Liver (tissue), 9 donors: ENCODE results near the gene NT5C3A. TPM values are rescaled to one million over a fixed set of nuclear protein-coding genes. Genes with fewer than 3 reads are reported as not detected.

Experiments used
- DNase-seq: peaks from one replicate; pipeline ENCODE4 v3.0.0-alpha.2; 2017; ENCODE audit warnings: low spot score
- H3K27ac ChIP-seq, 2 donors: one replicate each; pipeline ENCODE4 v1.7.0; 2013; ENCODE audit warnings: inconsistent platforms in 2 of 2, low read length in 2 of 2, control low read depth in 1 of 2, low read depth in 1 of 2, mild to moderate bottlenecking in 1 of 2
- H3K27me3 ChIP-seq, 4 donors: one replicate each; pipeline versions ENCODE4 v1.6.1 to v1.7.0; 2013; ENCODE audit warnings: low read length in 3 of 4, inconsistent platforms in 1 of 4, mild to moderate bottlenecking in 1 of 4, moderate library complexity in 1 of 4; ENCODE audit not compliant: control insufficient read depth in 4 of 4, insufficient read depth in 4 of 4
- H3K36me3 ChIP-seq, 4 donors: one replicate each; pipeline versions ENCODE4 v1.6.1 to v1.7.0; 2013; ENCODE audit warnings: low read length in 3 of 4, mild to moderate bottlenecking in 3 of 4, low read depth in 1 of 4, moderate library complexity in 1 of 4; ENCODE audit not compliant: control insufficient read depth in 4 of 4, insufficient read depth in 3 of 4
- H3K4me1 ChIP-seq, 4 donors: one replicate each; pipeline versions ENCODE4 v1.6.1 to v1.7.0; 2013; ENCODE audit warnings: low read length in 3 of 4, mild to moderate bottlenecking in 3 of 4, moderate library complexity in 1 of 4; ENCODE audit not compliant: control insufficient read depth in 4 of 4, insufficient read depth in 4 of 4
- H3K4me3 ChIP-seq, 3 donors: one replicate each; pipeline versions ENCODE4 v1.6.1 to v1.7.0; 2013; ENCODE audit warnings: low read length in 3 of 3, control low read depth in 1 of 3, low read depth in 1 of 3, mild to moderate bottlenecking in 1 of 3
- H3K9ac ChIP-seq, 2 donors: one replicate each; pipeline ENCODE4 v1.7.0; 2013; ENCODE audit warnings: low read length in 2 of 2, mild to moderate bottlenecking in 2 of 2, moderate library complexity in 2 of 2, control low read depth in 1 of 2, low read depth in 1 of 2
- H3K9me3 ChIP-seq, 4 donors: one replicate each; pipeline versions ENCODE4 v1.6.1 to v1.7.0; 2013; ENCODE audit warnings: low read length in 3 of 4; ENCODE audit not compliant: control insufficient read depth in 4 of 4
- EGR1 ChIP-seq, 2 donors: IDR thresholded peaks; 2 replicates each; pipeline ENCODE4 v1.6.1; 2016 to 2018; ENCODE audit warnings: antibody characterized with exemption in 2 of 2, low read depth in 2 of 2
- FOXA1 ChIP-seq: IDR thresholded peaks from 2 replicates; pipeline ENCODE4 v1.6.1; 2016; ENCODE audit warnings: antibody characterized with exemption
- FOXA2 ChIP-seq: IDR thresholded peaks from 2 replicates; pipeline ENCODE4 v1.6.1; 2016; ENCODE audit warnings: antibody characterized with exemption
- HNF4G ChIP-seq: IDR thresholded peaks from 2 replicates; pipeline ENCODE4 v1.6.1; 2016; ENCODE audit warnings: antibody characterized with exemption
- JUND ChIP-seq, 2 donors: IDR thresholded peaks; 2 replicates each; pipeline ENCODE4 v1.6.1; 2016; ENCODE audit warnings: antibody characterized with exemption in 2 of 2
- RAD21 ChIP-seq, 2 donors: IDR thresholded peaks; 2 replicates each; pipeline ENCODE4 v1.6.1; 2016; ENCODE audit warnings: antibody characterized with exemption in 2 of 2, mild to moderate bottlenecking in 2 of 2
- SP1 ChIP-seq: IDR thresholded peaks from 2 replicates; pipeline ENCODE4 v1.6.1; 2018; ENCODE audit warnings: antibody characterized with exemption, mild to moderate bottlenecking
- TAF1 ChIP-seq: conservative IDR thresholded peaks from 2 replicates; pipeline ENCODE4 v1.6.1; 2016; ENCODE audit warnings: antibody characterized with exemption, mild to moderate bottlenecking
- YY1 ChIP-seq: IDR thresholded peaks from 2 replicates; pipeline ENCODE4 v1.6.1; 2016; ENCODE audit warnings: antibody characterized with exemption, mild to moderate bottlenecking
- WGBS: extraction: QIAGEN DNeasy Blood & Tissue Kit; methylation state at CpG from one replicate; pipeline ENCODE4 v1.1.7; 2013; 5-methylcytosine and 5-hydroxymethylcytosine counted together
- polyA plus RNA-seq, 2 donors: library from polyadenylated mRNA; stranded (reverse) in 1 of 2; unstranded in 1 of 2; fragments of 200-250 nt in 1 of 2; fragments of >200 nt in 1 of 2; fragmentation: Nextera tagmentation in 1 of 2; extraction: Ambion mirVana in 1 of 2; gene quantifications; one replicate each; pipeline versions ENCODE4 v1.2.1 to v1.2.3, GENCODE V29; 2013 to 2015
- total RNA-seq, 2 donors: library from RNA; depleted of rRNA; stranded (reverse); fragments of >200 nt; gene quantifications; one replicate each; pipeline ENCODE4 v1.2.3, GENCODE V29; 2014
- TF ChIP-seq, protein P1 (sequence below): IDR thresholded peaks from 2 replicates; pipeline ENCODE4 v1.6.1; 2016; ENCODE audit warnings: antibody characterized with exemption, mild to moderate bottlenecking
- TF ChIP-seq, protein P2 (sequence below): IDR thresholded peaks from 2 replicates; pipeline ENCODE4 v1.6.1; 2016; ENCODE audit warnings: antibody characterized with exemption
- TF ChIP-seq, protein P3 (sequence below): IDR thresholded peaks from 2 replicates; pipeline ENCODE4 v1.6.1; 2016; ENCODE audit warnings: antibody characterized with exemption
- TF ChIP-seq, protein P4 (sequence below): IDR thresholded peaks from 2 replicates; pipeline ENCODE4 v1.6.1; 2016; ENCODE audit warnings: antibody characterized with exemption
- TF ChIP-seq, protein P5 (sequence below): fragments of 150-350 bp; IDR thresholded peaks from 2 replicates; pipeline ENCODE4 v1.5.1; 2017; ENCODE audit warnings: improper control_type of control experiment, low read depth, low read length; ENCODE audit not compliant: missing input control
- donor health status: healthy.
- donor health status: healthy.
- donor health status: healthy.
- donor health status: healthy.
- donor health status: healthy.

Gene NT5C3A
- total and polyA plus RNA-seq, 4 donors, result 4.3 to 41.6 (median 9.7) TPM

DNA sequence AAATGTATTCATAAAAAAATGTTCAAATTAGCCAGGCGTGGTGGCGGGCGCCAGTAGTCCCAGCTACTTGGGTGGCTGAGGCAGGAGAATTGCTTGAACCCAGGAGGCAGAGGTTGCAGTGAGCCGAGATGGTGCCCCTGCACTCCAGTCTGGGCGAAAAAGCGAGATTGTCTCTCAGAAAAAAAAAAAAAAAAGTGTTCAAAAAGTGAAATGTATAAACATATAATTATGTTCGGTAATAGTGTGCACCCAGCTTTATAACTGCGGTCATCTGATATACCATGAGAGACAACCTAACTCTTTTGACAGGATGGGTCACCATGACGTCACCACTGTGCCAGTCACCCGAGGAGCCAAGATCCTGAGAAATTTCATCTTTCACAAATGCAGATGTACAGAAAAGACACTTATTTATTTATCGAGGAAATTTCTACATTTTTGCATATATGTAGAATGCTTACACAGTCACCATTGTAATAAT lies 47.2 kb upstream of the NT5C3A start:
- no peaks in the 10 kb centered on the region for H3K36me3 ChIP-seq
- H3K27me3 ChIP-seq, result no peaks in the 10 kb centered on the region
- WGBS, result 34% methylated on average over 11 of the region's 11 CpGs
- H3K9me3 ChIP-seq, result no peaks in the 10 kb centered on the region
- no peak overlapping the region for H3K9ac ChIP-seq
- H3K4me3 ChIP-seq, result peak overlapping the region in 2 of 3 donors; percentile 62 to 99
- no peak overlapping the region for H3K27ac ChIP-seq
- no peak for DNase-seq
- peaks cover 6 to 24% (median 18%) of the 10 kb centered on the region in 4 donors for H3K4me1 ChIP-seq
- TF ChIP-seq JUND (IDR thresholded peaks at IDR 0.05), result no peak
- TF ChIP-seq SP1, result no peak
- TF ChIP-seq, protein P1, sequence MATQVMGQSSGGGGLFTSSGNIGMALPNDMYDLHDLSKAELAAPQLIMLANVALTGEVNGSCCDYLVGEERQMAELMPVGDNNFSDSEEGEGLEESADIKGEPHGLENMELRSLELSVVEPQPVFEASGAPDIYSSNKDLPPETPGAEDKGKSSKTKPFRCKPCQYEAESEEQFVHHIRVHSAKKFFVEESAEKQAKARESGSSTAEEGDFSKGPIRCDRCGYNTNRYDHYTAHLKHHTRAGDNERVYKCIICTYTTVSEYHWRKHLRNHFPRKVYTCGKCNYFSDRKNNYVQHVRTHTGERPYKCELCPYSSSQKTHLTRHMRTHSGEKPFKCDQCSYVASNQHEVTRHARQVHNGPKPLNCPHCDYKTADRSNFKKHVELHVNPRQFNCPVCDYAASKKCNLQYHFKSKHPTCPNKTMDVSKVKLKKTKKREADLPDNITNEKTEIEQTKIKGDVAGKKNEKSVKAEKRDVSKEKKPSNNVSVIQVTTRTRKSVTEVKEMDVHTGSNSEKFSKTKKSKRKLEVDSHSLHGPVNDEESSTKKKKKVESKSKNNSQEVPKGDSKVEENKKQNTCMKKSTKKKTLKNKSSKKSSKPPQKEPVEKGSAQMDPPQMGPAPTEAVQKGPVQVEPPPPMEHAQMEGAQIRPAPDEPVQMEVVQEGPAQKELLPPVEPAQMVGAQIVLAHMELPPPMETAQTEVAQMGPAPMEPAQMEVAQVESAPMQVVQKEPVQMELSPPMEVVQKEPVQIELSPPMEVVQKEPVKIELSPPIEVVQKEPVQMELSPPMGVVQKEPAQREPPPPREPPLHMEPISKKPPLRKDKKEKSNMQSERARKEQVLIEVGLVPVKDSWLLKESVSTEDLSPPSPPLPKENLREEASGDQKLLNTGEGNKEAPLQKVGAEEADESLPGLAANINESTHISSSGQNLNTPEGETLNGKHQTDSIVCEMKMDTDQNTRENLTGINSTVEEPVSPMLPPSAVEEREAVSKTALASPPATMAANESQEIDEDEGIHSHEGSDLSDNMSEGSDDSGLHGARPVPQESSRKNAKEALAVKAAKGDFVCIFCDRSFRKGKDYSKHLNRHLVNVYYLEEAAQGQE, result no peak
- no peak for TF ChIP-seq FOXA1
- TF ChIP-seq HNF4G, result no peak
- no peak for TF ChIP-seq TAF1
- TF ChIP-seq RAD21 (IDR thresholded peaks at IDR 0.05), result no peak
- no peak for TF ChIP-seq FOXA2
- no peak for TF ChIP-seq YY1
- no peak for TF ChIP-seq EGR1 (IDR thresholded peaks at IDR 0.05; ENCODE audit: low read depth in 2 of 2)
- TF ChIP-seq, protein P2, sequence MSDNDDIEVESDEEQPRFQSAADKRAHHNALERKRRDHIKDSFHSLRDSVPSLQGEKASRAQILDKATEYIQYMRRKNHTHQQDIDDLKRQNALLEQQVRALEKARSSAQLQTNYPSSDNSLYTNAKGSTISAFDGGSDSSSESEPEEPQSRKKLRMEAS, result no peak
- TF ChIP-seq, protein P3, sequence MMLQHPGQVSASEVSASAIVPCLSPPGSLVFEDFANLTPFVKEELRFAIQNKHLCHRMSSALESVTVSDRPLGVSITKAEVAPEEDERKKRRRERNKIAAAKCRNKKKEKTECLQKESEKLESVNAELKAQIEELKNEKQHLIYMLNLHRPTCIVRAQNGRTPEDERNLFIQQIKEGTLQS, result no peak
- TF ChIP-seq, protein P4, sequence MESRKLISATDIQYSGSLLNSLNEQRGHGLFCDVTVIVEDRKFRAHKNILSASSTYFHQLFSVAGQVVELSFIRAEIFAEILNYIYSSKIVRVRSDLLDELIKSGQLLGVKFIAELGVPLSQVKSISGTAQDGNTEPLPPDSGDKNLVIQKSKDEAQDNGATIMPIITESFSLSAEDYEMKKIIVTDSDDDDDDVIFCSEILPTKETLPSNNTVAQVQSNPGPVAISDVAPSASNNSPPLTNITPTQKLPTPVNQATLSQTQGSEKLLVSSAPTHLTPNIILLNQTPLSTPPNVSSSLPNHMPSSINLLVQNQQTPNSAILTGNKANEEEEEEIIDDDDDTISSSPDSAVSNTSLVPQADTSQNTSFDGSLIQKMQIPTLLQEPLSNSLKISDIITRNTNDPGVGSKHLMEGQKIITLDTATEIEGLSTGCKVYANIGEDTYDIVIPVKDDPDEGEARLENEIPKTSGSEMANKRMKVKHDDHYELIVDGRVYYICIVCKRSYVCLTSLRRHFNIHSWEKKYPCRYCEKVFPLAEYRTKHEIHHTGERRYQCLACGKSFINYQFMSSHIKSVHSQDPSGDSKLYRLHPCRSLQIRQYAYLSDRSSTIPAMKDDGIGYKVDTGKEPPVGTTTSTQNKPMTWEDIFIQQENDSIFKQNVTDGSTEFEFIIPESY, result no peak
- TF ChIP-seq, protein P5, sequence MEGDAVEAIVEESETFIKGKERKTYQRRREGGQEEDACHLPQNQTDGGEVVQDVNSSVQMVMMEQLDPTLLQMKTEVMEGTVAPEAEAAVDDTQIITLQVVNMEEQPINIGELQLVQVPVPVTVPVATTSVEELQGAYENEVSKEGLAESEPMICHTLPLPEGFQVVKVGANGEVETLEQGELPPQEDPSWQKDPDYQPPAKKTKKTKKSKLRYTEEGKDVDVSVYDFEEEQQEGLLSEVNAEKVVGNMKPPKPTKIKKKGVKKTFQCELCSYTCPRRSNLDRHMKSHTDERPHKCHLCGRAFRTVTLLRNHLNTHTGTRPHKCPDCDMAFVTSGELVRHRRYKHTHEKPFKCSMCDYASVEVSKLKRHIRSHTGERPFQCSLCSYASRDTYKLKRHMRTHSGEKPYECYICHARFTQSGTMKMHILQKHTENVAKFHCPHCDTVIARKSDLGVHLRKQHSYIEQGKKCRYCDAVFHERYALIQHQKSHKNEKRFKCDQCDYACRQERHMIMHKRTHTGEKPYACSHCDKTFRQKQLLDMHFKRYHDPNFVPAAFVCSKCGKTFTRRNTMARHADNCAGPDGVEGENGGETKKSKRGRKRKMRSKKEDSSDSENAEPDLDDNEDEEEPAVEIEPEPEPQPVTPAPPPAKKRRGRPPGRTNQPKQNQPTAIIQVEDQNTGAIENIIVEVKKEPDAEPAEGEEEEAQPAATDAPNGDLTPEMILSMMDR, result no peak

DNA sequence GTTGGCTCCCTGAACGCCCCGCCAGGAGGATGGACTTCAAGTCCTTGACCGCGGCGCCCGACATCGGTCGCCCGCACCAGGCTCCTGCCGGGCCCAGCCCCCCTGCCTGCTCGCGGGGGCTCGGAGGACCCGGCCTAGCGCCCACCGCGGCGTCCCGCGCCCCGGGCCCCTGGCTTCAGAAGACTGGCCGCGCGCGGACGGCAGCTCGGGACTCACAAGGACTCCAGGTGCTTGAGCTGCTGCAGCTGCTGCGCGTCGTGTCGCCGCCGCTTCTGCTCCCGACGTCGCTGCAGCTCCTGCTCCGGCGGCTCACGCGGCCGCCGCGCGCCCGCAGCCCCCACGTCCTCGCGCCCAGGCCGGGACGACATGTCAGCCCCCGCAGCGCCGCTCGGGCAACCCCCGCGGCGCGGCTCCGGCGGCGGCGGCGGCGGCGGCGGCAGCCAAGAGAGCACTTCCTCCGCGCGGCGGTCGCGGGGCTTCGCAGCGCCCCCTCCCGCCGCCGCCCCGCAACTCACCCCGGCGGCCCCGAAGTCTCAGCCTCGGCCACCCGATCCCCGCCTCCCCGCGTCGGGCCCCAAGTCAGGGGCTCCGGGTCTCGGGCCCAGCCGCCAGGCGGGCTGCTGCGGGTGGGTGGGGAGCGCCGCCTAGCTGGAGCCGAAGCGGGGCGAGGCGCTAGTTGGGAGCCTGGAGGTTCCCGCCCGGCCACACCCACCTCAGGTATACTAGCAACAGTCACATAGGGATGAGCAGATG lies 46.6 kb upstream of the NT5C3A start, which contains the start of gene RP9:
Gene RP9, minus strand, starts transcription at position 400 of the 753 bp plus-strand sequence. Its CDS starts 32 bp downstream, at position 368.
- H3K36me3 ChIP-seq, result no peaks in the 10 kb centered on the region
- 1% methylated on average over 100 of the region's 100 CpGs for WGBS
- DNase-seq, result peak; percentile 77
- H3K27me3 ChIP-seq, result no peaks in the 10 kb centered on the region
- H3K27ac ChIP-seq, result peak within 1 kb of the TSS; percentile 73 to 79
- TF ChIP-seq, protein P2, result no peak
- TF ChIP-seq, protein P5, result peak; percentile 56
- peak in 1 of 2 donors; percentile 41 for TF ChIP-seq RAD21 (IDR thresholded peaks at IDR 0.05)
- H3K4me3 ChIP-seq, result peak within 1 kb of the TSS; percentile 74 to 99 (median 93)
- peak within 1 kb of the TSS; percentile 77 to 92 for H3K9ac ChIP-seq
- H3K4me1 ChIP-seq, result peaks cover 6 to 24% (median 18%) of the 10 kb centered on the region in 4 donors
- H3K9me3 ChIP-seq, result no peaks in the 10 kb centered on the region
